NCI-H1694 (cell line): ENCODE measurements around the gene WDSUB1.

Experiments
- DNase-seq: peaks from one replicate; lab custom pipeline; 2025; lab: John Stamatoyannopoulos, UW

Gene WDSUB1

DNA sequence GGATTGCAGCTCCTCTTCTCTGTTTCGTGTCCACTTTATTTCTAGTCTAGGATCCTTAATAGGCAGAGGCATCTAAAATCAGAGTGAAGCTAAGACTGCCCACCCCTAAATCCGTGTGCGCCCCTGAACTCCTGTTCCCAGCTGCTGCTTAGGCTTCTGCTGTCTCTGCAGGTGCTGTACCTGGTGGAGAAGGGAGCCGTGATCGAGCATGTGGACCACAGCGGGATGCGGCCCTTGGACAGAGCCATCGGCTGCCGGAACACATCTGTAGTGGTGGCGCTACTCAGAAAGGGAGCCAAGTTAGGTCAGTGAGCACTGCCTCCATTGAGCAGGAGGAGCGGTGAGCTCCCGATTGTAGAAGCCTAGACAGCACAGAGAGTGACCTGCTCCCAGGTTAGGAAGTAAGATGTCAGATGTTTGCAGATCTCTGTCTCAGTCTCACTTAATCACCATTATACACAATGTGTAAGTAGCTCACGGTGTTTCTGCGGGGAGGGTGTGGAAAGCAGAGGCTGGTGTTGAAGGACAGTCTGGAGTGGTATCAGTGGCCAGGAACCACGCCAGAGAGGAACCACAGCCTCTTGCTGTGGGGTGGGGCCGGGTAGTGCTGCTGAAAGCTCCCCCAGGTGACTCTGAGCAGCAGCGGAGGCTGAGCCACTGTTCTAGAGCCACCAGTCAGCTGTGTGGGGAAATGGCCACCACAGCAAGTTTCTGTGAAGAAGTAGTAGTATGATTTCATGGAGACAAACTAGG lies 62.3 kb downstream of the WDSUB1 start:
- no peak for DNase-seq

DNA sequence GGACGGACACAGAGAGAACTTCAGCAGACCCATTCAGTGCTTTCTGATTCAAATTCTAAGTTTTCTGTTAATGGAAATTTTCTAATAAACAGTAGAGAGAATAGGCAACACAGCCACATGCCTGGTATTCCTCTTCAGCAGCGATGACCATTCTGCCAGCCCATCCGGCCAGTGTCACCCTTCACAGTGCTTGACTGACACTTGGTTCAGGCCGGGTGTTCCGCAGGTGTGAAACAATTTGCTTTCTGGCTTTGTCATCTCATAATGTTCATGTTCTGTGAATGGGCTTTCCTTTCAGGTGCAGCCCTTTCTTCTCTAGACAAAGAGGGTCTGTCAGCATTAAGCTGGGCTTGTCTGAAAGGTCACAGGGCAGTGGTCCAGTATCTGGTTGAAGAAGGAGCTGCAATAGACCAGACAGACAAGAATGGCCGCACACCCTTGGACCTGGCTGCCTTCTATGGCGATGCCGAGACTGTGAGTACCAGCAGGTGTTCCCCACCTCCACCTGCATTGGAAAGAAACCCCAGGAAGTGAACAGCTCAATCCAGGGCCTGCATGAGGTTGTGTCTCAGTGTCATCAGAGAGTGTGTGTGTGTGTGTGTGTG lies 67.0 kb downstream of the WDSUB1 start:
- no peak for DNase-seq

DNA sequence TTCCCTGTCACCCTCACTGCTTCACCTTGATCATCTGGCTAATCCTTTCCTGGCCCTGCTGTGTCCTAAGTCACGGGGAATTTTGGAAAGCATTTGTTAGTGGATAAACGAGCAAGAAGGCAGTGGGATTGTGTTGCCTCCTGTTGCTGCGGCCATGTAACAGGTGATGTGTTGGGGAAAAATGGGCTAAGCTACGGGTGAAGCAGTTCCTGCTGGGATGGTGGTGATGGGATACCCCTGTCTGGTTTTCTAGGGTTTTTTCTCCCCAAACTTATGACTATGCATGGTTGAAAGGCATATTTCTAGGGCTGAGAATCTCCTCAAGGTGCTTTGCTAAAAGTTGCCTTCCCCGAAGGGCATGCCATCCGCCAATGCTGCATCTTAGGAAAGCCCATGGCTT lies 68.1 kb downstream of the WDSUB1 start:
- no peak for DNase-seq

DNA sequence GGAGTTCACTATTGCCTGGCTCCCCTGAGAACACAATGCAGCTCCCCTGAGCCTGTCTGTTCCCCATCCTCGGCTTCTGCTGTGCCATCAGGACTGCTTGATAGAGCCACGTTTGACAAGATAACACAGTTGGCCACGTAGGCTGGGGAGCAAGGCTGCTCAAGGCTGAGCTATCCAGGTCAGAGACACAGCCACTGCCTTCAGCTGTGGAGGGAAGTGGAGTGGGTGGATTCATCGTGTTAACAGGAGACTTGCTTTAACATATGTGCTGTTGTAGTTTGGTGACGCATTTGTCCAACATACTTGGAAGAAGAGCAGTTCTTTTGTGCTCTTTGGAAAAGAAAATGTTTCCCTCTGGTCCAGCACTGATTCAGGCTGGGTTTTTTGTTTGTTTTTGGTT lies 68.8 kb downstream of the WDSUB1 start:
- no peak for DNase-seq

DNA sequence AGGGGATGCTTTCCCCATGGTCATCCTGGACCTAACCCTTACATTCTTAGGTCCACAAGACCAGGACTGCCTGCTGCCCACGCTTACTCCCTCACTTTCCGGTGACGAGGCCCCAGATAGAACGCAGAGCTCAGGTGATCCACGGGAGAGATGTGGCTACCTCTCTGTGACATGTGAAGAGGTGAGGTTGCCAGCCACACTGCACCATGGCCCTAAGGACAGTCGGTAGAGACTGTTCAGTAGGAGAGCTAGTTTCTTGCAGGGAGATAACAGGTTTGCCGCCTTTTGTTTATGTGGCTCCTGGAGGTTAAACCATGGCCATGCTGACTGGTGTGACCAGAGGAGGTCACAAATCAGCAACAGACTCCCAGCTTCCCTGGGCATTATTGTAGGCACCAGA lies 71.4 kb downstream of the WDSUB1 start:
- DNase-seq, result no peak

DNA sequence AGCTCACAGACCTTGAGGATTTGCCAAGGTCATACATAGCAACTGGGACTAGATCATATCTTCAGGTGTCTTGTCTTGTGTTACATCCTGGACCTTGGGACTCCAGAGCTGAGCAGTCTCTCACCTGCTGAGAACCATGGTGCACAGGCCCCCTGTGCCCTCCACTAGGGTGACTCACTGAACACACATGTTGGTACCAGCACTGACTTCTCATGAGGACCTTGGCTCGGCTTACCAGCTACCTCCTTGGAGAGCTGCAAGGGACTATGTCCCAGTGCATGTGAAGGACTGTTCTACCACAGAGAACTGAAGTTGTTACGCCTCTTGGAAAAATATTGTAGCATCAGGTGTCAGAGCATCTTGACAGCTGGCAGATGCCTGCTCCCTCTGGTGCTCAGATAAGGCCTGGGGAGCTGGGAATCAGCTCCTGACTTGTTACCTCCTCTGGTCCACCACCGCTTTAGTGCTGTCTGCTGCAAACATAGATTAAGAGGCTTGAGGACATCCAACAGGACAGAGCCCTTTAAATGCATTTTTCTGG lies 72.1 kb downstream of the WDSUB1 start:
- no peak for DNase-seq

DNA sequence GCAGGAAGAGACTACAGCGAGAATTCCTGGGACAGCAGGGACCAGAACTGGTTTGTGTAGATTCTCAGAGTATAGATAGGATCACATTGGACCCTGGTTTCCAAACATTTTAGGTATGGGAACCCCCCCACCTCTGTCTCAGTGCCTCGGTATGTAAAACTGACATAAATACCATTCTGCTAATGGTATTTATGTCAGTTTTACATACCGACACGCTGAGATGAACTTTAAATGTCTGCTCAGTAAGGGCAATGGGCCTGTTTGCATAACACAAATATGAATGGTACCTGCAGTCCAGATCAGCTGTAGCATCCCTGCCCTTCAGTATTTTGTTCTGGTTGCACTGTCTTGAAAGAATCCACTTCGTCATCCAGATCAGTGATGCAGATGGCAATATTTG lies 73.2 kb downstream of the WDSUB1 start:
- no peak for DNase-seq

DNA sequence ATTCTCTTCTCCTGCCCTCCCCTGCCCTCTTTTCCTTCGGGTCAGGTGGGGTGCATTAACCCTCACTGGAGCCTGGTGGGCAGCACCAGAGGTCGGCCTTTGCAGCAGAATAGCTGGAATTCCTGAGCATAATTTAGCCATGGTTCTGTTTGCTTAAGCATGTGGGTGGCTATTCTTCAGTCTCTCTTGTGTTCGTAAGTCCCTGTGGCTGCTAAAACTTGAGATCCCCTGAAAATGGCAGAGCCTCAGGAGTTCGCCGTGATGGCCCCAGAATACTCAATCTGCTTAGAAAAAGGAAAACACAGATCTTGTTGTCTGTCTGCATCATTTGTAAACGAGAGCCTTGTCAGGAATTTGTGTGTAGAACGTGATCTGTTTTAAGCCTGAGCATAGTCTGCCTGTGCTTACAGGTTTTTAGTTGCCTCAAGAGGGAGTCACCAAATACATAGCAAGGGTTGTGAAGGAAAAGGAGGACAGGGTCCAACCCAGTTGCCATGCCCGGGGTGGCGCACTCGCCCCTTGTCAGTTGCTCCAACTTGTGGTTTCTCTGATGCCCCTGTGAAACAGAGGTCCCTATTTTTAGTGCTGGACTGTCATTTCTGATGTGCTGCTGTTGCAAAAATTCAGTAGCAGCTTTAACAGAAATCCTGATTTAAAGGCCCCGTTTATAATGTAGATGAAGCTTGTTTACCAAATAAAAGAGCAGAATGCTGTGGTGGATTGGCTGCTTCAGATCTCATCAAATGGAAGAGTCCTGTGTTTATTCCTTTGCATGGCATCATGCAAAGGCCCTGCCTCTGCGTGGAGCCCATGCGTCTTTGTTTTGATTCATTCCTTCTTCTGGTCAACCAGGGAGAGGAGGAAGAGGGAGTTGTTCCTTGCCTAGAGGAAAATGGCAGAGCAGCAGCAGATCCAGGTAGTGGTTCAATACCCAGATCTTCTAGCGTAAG lies 74.8 kb downstream of the WDSUB1 start:
- DNase-seq, result no peak

DNA sequence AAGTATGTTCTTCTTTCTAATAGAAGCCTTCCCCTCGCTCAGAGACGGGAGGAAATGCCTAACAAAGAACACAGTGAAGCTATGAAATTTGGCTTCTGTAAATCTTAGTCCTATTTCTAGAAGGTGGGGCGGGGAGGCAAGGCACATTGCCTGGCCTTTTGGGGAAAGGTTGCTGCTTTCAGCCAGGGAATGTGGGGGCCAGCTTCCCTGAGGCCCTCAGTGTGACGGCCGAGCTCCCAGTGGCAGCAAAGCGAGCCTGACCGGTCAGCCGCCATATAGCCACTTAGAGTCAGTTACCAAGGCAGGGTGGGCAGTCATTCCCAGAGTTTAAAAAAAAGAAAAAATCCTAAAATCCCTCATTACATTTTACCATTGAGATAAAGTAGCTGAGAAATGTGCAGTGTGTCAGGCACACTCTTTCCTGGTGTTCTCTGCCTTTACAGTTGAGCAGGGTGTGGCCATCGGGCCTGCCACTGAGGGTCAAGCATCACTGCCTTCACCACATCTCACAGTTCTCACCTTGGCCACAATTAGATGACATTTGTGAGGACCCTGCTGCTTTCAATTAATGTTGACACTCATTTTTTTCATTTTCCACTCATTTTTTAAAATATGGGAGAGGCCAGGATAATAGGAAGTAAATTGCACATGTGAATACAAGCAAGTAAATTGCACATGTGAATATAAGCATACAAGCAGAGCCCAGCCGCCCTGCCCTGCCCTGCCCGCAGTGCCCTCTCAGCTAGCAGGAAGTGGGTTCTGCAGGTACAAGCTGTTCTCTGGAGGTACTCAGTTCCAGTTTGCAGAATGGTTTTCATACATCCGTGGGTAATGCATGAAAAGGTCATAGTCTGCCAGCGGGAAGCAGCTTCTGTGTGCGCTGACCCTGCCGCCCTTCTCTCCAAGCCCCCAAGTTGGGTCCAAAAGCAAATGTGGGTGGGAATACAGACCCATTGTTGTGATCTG lies 76.9 kb downstream of the WDSUB1 start:
- DNase-seq, result no peak

DNA sequence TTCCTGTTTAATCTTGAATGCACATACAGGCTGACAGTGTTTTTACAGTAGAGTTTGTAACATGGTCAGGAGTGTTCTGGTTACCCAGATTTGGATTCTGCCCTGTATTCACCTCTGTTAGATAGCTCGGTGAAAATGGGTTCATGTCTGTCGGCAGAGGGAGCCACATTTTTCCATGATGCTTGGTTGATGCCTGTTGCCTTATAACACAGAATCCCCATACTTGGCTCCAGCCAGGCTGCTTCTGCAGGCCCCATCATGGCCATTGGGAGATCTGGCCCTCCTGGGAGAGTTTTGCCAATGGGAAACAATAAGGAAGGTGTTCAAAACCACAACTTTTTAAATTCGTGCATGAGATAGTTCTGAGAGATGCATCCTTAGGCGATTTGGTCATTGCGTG lies 78.1 kb downstream of the WDSUB1 start:
- DNase-seq, result no peak

DNA sequence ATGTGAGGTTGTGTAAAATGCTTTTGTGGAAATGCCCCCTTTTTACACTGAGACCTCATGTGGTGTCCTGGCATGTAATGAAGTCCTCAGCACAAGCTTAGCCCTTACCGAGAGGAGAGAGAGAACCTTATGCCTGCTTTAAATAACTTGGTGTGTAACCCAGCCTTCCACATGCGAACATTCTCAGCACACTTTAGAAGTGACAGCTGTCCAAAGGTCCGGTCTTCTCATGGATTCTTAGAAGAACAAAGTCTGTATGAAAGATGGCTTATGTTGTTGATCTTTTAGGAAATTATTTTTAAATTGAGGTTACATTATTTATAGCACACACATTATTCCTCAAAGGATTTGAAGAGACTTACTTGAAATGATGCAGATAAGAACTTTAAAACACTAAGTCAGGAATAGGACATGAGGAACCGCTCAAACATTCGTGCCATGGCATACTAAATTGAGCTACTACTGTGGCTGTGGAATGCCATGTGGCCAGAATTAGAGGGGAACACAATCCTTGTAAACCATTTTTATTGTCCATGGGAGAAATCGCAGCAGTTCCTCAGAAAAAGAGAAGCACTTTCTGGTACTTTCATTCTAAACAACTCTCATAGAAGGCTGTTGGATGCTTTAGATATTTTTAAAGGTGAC lies 79.6 kb downstream of the WDSUB1 start:
- DNase-seq, result no peak

DNA sequence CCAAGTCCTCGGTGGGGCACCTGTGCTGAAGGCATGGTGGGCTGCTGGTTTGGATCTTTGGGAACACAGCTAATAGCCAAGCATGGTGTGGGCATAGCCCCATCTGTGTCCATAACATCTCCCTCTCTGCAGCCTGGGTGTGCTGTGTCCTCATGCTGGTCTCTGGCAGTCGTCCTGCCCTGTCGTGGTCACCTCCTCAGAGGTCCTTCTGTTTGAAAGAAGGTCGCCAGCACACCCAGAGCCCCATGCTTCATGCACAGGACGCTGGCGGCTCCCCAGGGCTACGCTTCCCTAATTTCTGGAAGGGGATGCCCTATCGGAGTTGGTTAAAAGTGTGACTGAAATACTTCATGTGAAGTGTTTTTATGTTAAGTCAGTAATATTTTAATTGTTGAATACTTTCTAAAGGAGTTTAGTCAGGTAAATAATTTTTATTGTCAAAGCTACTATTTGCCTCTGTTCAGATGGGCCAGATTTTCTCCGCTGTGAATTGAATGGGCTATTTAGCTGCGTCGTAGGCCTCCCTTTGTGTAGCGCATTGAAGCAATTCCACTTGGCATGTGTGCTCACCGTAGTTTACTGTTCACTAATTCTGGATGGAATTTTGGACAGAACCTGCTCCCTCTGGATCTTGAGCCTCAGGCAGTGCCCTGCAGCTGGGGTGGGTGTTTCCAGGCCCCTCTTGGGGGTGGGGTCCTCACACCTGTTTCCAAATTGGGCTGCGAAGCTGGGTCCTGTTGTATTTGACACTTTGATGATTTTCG lies 81.9 kb downstream of the WDSUB1 start:
- no peak for DNase-seq

DNA sequence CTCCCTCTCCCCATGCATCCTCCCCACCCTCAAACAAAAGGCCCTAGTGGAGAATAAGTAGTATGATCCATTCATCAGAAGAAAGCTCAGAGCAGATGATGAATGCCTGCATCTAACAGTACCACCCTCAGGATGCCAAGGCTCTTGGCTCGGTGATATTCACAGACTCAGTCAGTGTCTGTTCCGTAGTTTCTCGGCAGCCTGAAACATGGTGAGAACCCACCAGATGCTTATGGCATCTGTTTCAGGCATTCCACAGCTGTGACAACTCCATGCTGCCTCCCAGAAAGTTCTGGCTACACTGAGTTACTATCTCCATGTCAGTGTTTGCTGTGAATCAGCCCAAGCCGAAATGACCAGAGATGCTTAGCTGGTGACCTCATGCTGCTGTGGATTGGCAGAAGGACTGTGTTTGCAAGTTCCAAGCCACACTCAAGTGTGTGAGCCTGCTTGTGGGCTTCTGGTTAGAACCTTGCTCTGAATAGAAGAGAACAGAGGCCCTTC lies 83.9 kb downstream of the WDSUB1 start:
- peak; percentile 95 for DNase-seq

DNA sequence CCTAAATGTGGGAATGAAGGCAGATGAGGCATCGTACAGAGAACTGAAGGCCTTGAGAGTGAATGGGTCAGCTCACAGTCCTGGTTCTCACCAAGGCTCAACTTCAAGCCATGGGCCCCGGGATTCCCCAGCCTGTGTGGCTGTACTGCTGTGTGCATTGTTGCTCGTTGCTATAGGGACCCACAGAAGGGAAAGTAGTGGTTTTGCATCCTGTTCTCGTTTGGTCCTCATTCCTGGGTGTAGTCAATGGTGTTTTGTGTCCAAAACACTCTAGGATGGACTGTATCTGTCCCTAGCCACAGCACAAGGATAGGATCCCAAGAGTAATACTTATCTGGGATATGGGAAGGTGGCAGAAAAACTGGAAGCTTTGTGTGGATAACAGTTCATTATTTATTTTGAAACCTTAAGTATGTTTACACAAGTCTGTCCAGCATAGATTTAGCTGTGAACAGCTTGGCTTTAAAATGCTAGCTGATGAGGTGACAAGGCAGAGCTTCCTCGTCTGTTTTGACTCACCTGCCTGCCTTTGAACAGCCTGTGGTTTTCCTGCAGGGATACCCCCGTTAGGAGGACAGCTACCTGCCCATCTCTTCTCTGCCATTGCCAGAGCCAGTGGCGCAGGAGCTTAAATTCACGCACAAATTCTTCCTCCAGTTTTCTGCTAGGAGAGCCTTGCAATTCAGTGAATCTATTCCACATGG lies 85.0 kb downstream of the WDSUB1 start:
- no peak for DNase-seq

DNA sequence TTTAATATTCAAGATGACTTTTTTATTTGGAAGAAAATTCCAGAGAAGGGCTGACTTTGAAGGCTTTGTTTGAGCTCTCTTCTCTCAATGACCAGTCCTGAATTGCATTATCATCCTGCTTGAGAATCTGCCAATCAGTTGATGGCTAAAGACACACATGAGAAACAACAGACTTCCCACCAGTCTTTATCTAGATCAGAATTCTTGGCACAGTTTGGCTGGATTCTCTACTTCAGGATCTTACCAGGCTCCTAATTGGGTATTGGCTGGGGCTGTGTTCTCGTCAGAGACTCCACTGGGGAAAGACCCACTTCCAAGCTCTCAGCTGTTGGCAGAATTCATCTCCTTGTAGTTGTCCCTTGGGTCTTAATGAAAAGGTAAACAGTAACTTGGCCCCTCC lies 86.0 kb downstream of the WDSUB1 start:
- DNase-seq, result no peak

DNA sequence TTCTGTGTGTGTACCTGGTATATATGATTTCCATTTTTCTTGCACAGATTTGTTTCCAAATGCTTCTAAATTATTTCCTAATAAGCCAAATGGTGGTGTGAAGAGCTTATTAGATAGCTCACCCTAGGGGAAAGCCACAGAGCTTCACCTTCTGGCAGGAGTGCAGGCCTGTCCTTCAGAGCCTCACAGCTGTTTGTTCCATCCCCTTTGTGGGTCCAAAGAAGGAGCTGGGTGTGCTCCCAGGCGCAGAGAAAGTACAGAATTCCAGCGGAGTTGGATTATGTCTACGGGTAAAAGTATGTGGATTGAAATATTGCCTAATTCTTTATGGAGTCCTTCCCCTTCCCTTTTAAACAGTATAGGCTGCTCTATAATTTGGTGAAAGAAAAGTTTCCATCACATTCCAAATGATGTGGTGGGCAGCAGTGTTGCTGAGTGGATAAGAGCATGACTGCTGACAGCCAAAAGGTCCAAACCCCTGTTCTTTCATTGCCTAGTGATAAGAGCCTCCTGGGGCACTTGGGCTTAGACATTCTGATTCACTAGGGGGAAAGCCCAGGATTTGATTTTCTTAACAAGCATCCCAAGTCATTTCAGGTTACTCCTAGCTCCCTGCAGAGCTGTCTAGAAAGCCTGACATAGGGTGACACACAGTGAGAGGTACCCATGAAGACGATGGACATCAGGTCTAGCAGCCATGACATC lies 86.6 kb downstream of the WDSUB1 start:
- no peak for DNase-seq

DNA sequence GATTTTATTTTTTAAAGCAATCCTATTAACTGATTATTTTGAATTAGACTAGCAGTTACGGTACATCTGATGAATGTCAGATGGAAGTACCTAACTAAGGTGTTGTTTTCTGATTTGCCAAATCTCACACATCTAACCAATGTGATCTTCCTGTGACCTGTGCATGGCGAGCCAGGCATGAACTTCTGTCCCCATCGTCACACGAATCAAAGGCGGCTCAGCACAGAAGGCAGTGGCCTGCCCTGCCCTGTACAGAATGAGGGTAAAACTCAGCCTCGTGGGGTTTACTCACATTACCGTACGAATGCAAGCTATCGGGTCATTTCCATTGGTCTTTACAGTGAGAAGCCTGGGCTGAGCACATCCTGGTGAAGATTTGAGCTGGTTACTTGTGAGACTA lies 87.3 kb downstream of the WDSUB1 start:
- DNase-seq, result no peak

DNA sequence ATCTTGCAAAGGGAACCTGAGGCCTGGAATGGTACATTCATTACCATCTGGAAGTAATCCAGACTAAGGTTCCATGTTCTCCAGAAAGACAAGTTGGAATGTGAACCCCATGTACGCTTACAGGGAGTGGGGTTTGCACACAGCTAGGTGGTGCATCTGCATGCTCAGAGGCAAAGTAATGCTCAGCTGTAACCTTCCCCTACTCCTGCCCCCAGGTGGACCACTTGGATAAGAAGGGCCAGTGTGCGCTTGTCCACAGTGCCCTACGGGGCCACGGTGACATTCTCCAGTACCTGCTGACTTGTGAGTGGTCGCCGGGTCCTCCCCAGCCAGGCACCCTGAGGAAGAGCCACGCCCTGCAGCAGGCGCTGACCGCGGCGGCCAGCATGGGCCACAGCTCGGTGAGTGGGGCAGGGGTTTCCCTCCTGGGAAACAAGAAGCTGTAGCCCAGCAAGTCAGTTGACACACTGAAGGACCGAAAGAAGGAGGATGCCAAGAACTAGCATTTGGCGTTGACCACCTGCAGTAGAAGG lies 90.0 kb downstream of the WDSUB1 start:
- no peak for DNase-seq
